Liver (tissue), 9 donors: ENCODE measurements around the gene PTGER2. TPM values are rescaled to one million over a fixed set of nuclear protein-coding genes. Genes with fewer than 3 reads are reported as not detected.

Experiments used
- DNase-seq: peaks from one replicate; pipeline ENCODE4 v3.0.0-alpha.2; 2017; ENCODE audit warnings: low spot score
- H3K27ac ChIP-seq, 2 donors: one replicate each; pipeline ENCODE4 v1.7.0; 2013; ENCODE audit warnings: inconsistent platforms in 2 of 2, low read length in 2 of 2, control low read depth in 1 of 2, low read depth in 1 of 2, mild to moderate bottlenecking in 1 of 2
- H3K27me3 ChIP-seq, 4 donors: one replicate each; pipeline versions ENCODE4 v1.6.1 to v1.7.0; 2013; ENCODE audit warnings: low read length in 3 of 4, inconsistent platforms in 1 of 4, mild to moderate bottlenecking in 1 of 4, moderate library complexity in 1 of 4; ENCODE audit not compliant: control insufficient read depth in 4 of 4, insufficient read depth in 4 of 4
- H3K36me3 ChIP-seq, 4 donors: one replicate each; pipeline versions ENCODE4 v1.6.1 to v1.7.0; 2013; ENCODE audit warnings: low read length in 3 of 4, mild to moderate bottlenecking in 3 of 4, low read depth in 1 of 4, moderate library complexity in 1 of 4; ENCODE audit not compliant: control insufficient read depth in 4 of 4, insufficient read depth in 3 of 4
- H3K4me1 ChIP-seq, 4 donors: one replicate each; pipeline versions ENCODE4 v1.6.1 to v1.7.0; 2013; ENCODE audit warnings: low read length in 3 of 4, mild to moderate bottlenecking in 3 of 4, moderate library complexity in 1 of 4; ENCODE audit not compliant: control insufficient read depth in 4 of 4, insufficient read depth in 4 of 4
- H3K4me3 ChIP-seq, 3 donors: one replicate each; pipeline versions ENCODE4 v1.6.1 to v1.7.0; 2013; ENCODE audit warnings: low read length in 3 of 3, control low read depth in 1 of 3, low read depth in 1 of 3, mild to moderate bottlenecking in 1 of 3
- H3K9ac ChIP-seq, 2 donors: one replicate each; pipeline ENCODE4 v1.7.0; 2013; ENCODE audit warnings: low read length in 2 of 2, mild to moderate bottlenecking in 2 of 2, moderate library complexity in 2 of 2, control low read depth in 1 of 2, low read depth in 1 of 2
- H3K9me3 ChIP-seq, 4 donors: one replicate each; pipeline versions ENCODE4 v1.6.1 to v1.7.0; 2013; ENCODE audit warnings: low read length in 3 of 4; ENCODE audit not compliant: control insufficient read depth in 4 of 4
- ATF3 ChIP-seq: IDR thresholded peaks from 2 replicates; pipeline ENCODE4 v1.6.1; 2016; ENCODE audit warnings: antibody characterized with exemption
- CTCF ChIP-seq: fragments of 150-350 bp; IDR thresholded peaks from 2 replicates; pipeline ENCODE4 v1.5.1; 2017; ENCODE audit warnings: improper control_type of control experiment, low read depth, low read length; ENCODE audit not compliant: missing input control
- EGR1 ChIP-seq, 2 donors: IDR thresholded peaks; 2 replicates each; pipeline ENCODE4 v1.6.1; 2016 to 2018; ENCODE audit warnings: antibody characterized with exemption in 2 of 2, low read depth in 2 of 2
- FOXA1 ChIP-seq: IDR thresholded peaks from 2 replicates; pipeline ENCODE4 v1.6.1; 2016; ENCODE audit warnings: antibody characterized with exemption
- FOXA2 ChIP-seq: IDR thresholded peaks from 2 replicates; pipeline ENCODE4 v1.6.1; 2016; ENCODE audit warnings: antibody characterized with exemption
- GABPA ChIP-seq, 2 donors: IDR thresholded peaks in 1 of 2; conservative IDR thresholded peaks in 1 of 2; 2 replicates each; pipeline ENCODE4 v1.6.1; 2016; ENCODE audit warnings: antibody characterized with exemption in 2 of 2, mild to moderate bottlenecking in 1 of 2, moderate library complexity in 1 of 2
- HNF4A ChIP-seq, 2 donors: conservative IDR thresholded peaks; 2 replicates each; pipeline ENCODE4 v1.6.1; 2016; ENCODE audit warnings: antibody characterized with exemption in 2 of 2, mild to moderate bottlenecking in 2 of 2
- JUND ChIP-seq, 2 donors: IDR thresholded peaks; 2 replicates each; pipeline ENCODE4 v1.6.1; 2016; ENCODE audit warnings: antibody characterized with exemption in 2 of 2
- NR2F2 ChIP-seq: IDR thresholded peaks from 2 replicates; pipeline ENCODE4 v1.6.1; 2016; ENCODE audit warnings: antibody characterized with exemption
- RAD21 ChIP-seq, 2 donors: IDR thresholded peaks; 2 replicates each; pipeline ENCODE4 v1.6.1; 2016; ENCODE audit warnings: antibody characterized with exemption in 2 of 2, mild to moderate bottlenecking in 2 of 2
- REST ChIP-seq: IDR thresholded peaks from 2 replicates; pipeline ENCODE4 v1.6.1; 2016; ENCODE audit warnings: antibody characterized with exemption, mild to moderate bottlenecking
- RXRA ChIP-seq, 2 donors: IDR thresholded peaks; 2 replicates each; pipeline ENCODE4 v1.6.1; 2017 to 2018; ENCODE audit warnings: antibody characterized with exemption in 2 of 2, mild to moderate bottlenecking in 1 of 2
- SP1 ChIP-seq: IDR thresholded peaks from 2 replicates; pipeline ENCODE4 v1.6.1; 2018; ENCODE audit warnings: antibody characterized with exemption, mild to moderate bottlenecking
- TAF1 ChIP-seq: conservative IDR thresholded peaks from 2 replicates; pipeline ENCODE4 v1.6.1; 2016; ENCODE audit warnings: antibody characterized with exemption, mild to moderate bottlenecking
- YY1 ChIP-seq: IDR thresholded peaks from 2 replicates; pipeline ENCODE4 v1.6.1; 2016; ENCODE audit warnings: antibody characterized with exemption, mild to moderate bottlenecking
- ZBTB33 ChIP-seq: IDR thresholded peaks from 2 replicates; pipeline ENCODE4 v1.6.1; 2016; ENCODE audit warnings: antibody characterized with exemption
- WGBS: extraction: QIAGEN DNeasy Blood & Tissue Kit; methylation state at CpG from one replicate; pipeline ENCODE4 v1.1.7; 2013; 5-methylcytosine and 5-hydroxymethylcytosine counted together
- polyA plus RNA-seq, 2 donors: library from polyadenylated mRNA; stranded (reverse) in 1 of 2; unstranded in 1 of 2; fragments of 200-250 nt in 1 of 2; fragments of >200 nt in 1 of 2; fragmentation: Nextera tagmentation in 1 of 2; extraction: Ambion mirVana in 1 of 2; gene quantifications; one replicate each; pipeline versions ENCODE4 v1.2.1 to v1.2.3, GENCODE V29; 2013 to 2015
- total RNA-seq, 2 donors: library from RNA; depleted of rRNA; stranded (reverse); fragments of >200 nt; gene quantifications; one replicate each; pipeline ENCODE4 v1.2.3, GENCODE V29; 2014
- donor health status: healthy.
- donor health status: healthy.
- donor health status: healthy.
- donor health status: healthy.
- donor health status: healthy.

Gene PTGER2
- total and polyA plus RNA-seq, 4 donors = 0.36 to 1.9 (median 0.81) TPM

DNA sequence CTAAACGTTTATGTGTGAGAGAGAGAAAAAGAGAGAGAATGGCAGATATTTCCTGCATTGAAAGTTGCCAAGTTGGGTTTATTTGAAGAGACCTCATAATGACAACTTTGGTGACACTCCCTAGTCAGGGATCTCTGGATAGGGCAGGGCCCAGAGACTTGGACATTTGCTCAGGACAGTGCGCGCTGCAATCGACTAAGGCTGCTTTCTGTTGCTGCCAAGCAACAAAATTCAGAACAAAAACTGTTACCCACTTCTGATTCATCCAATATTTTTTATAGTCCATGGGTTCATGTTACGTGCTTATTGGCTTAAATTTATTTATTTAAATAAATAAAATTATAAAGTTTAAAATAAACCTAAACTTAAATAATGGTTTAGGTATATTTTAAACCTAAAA lies 34.2 kb downstream of the PTGER2 start:
- 84% methylated on average over 5 of the region's 5 CpGs for WGBS
- no peaks in the 10 kb centered on the region for H3K27me3 ChIP-seq
- no peak overlapping the region for H3K9ac ChIP-seq
- H3K36me3 ChIP-seq = no peaks in the 10 kb centered on the region
- no peaks in the 10 kb centered on the region for H3K9me3 ChIP-seq
- DNase-seq = no peak
- TF ChIP-seq NR2F2 (no peak), FOXA2 (no peak), RAD21 (IDR thresholded peaks at IDR 0.05) (no peak), TAF1 (no peak), JUND (IDR thresholded peaks at IDR 0.05) (no peak), CTCF (no peak), RXRA (IDR thresholded peaks at IDR 0.05) (no peak), REST (no peak), HNF4A (conservative IDR thresholded peaks at IDR 0.05) (no peak), ZBTB33 (no peak), YY1 (no peak), SP1 (no peak)
- H3K27ac ChIP-seq = no peak overlapping the region
- no peaks in the 10 kb centered on the region for H3K4me1 ChIP-seq
- H3K4me3 ChIP-seq = no peak overlapping the region

DNA sequence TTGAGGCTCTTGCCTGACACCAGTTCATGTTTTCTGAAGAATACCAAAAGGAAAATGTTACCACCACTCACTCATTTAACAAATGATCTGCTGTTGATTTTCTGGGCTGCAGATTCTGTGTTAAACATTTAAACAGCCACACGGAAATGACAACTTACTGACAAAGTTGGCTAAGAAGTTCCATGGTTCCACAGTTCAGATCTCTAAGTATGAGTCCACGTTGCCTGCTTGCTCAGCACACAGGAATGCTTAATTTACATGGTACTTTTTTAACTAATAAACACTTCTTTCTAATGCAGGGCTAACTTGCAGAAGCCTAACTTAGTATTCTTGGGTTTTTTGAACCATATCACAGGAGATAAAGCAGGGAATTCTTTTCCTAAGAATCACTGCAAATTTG lies 34.7 kb downstream of the PTGER2 start:
- no peak overlapping the region for H3K4me3 ChIP-seq
- H3K27ac ChIP-seq = no peak overlapping the region
- DNase-seq = no peak
- TF ChIP-seq YY1 (no peak), SP1 (no peak), NR2F2 (no peak), EGR1 (IDR thresholded peaks at IDR 0.05; ENCODE audit: low read depth in 2 of 2) (no peak), GABPA (IDR thresholded peaks at IDR 0.05 in 1 of 2, conservative IDR thresholded peaks at IDR 0.05 in 1 of 2) (no peak), ATF3 (no peak), TAF1 (no peak), REST (no peak), JUND (IDR thresholded peaks at IDR 0.05) (no peak), HNF4A (conservative IDR thresholded peaks at IDR 0.05) (no peak), ZBTB33 (no peak), FOXA1 (no peak), CTCF (no peak)

More for the DNA sequence above, 34.7 kb downstream of the PTGER2 start:
- Histone ChIP-seq H3K4me1 (no peaks in the 10 kb centered on the region), H3K36me3 (no peaks in the 10 kb centered on the region), H3K9me3 (no peaks in the 10 kb centered on the region), H3K27me3 (no peaks in the 10 kb centered on the region), H3K9ac (no peak overlapping the region)
- WGBS = 38% methylated on average over 2 of the region's 2 CpGs
